8988T (cell line): Measurements from ENCODE around the gene STK32C.

ENCODE experiments used
- DNase-seq: peaks from one replicate; pipeline ENCODE4 v3.0.0; 2011

The STK32C gene

GRCh38 chr10:132242103-132242840, 65.5 kb downstream of the STK32C start:
- DNase-seq: no peak

GRCh38 chr10:132241496-132241895, 66.3 kb downstream of the STK32C start:
- DNase-seq: no peak

DNA sequence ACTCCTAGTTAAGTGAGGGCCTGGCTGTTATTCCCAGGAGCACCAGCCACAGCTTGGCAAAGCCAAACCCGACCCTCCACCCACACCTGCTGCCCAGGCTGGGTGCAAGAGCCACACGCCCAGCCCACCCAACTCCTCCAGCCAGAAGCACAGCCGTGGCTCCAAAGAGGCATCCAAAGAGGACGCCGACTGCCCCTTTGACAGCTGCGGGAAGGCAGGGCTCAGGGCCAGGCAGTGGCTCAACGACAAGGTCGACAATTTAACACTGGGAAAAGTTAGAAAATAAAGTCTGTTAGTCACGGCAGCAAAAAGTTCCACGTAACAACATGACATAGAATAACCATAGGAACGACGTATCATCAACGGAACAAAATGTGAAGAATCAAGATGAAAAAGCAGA, 66.7 kb downstream of the STK32C start:
- no peak for DNase-seq

GRCh38 chr10:132240581-132240980, 67.2 kb downstream of the STK32C start:
- DNase-seq: no peak

DNA sequence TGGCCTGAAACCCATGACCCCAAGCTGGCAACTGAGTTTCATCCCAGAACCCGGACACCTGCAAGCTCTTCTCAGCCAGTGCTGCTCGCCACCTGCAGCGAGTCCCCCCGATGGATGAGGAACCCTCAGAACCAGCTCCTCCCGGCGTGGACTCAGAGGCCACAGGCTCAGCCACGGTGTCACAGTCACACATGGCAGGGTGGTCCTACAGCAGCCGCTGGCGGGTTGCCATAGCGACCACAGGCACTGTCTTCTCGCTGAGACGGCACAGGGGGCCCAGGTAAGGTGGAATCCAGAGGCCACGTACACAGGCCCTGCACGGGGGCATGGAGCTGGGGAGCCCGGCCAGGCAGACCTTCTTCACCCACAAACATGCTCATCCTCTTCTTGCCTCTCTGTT, 67.6 kb downstream of the STK32C start:
- no peak for DNase-seq

DNA sequence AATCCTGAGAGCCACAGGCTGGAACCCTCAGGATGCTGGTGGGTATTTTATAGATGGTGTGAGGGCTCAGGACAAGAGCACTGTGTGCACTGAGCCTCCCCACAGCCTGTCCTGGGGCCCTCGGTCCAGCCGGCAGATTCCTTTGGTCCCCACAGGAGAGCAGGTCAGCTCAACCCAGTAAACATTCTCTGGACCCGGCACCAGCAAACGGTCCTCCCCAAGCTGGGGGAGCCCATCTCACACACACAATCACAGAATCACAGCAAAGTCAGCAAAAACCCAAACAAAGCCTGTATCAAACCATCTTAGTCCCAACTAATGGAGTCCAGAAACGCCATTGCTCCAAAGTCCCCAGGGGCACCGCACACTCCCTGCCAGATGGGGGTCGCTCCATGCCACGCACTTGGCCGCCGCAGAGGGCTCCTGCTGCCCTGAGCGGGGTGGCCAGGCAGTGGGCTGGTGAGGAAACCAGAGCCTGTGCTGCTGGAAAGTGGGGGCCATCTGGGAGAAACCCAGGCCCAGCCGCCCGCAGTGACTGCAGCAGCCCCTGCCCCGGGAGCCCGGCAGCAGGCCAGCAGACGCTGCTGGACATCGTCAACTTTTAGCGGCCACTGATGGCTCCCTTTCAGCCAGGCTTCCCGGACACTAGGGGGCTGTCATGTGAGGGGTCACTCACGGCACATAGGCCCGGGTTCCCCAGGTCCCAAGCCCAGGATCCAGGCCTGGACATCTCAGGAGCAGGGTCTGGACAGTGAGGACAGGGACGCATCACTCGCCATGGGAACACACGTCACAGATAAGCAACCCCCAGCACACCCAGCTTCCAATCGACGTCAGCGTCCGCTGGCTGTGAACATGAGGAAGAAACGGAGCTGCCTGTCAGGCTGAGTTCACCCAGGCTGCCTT, 68.4 kb downstream of the STK32C start:
- DNase-seq: no peak

DNA sequence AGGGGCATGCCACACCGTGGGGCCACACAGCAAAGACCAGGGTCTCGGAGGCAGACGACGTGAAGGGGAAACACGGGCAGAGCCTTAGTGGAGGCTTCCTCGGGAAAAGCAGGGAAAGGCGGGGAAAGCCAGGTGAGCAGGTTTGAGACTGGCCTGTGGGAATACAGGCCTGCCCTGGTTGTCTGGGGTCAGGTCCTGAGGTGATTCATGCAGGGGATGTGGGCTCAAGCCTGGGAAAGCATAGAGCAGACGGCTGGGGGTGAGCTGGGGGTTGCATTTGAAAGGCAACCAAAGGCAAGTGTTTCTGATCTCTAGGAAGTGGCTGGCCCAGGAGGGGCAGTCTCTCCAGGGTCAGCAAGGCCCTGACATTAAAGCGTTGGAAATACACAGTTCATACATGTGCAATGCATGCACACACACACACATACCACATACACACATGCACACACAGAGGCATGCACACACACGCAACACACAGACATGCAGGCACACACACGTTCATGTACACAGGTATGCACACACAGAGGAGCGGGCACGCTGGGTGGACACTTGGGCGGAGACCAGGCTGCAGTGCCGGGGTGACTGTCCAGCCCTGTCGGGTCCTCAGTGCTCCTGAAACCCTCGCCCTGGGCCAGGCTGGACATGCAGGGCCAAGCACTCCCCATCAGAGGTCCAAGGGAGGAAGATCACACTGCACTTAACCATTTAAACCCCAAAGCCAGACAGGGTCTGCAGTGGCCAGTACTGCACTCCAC, 69.2 kb downstream of the STK32C start:
- no peak for DNase-seq

GRCh38 chr10:132237871-132238270, 69.9 kb downstream of the STK32C start:
- DNase-seq: no peak

DNA sequence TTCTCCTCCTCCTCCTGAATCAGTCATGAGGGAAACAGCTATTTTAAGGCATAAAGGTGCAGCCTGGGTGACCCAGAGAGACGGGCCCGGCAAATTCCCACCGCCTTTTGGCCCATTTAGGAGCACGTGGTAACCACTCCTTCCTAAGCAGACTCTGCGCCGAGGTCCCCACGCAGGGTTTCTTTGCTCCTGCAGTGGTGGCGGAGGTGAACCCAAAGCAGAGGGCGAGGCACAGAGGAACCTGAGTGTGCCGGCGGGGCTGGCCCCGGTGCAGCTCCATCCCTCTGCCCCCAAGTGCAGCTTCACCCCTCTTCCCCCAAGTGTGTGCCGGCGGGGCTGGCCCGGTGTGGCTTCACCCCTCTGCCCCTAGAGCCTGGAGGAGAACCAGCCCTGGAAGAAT, 70.4 kb downstream of the STK32C start:
- DNase-seq: no peak

DNA sequence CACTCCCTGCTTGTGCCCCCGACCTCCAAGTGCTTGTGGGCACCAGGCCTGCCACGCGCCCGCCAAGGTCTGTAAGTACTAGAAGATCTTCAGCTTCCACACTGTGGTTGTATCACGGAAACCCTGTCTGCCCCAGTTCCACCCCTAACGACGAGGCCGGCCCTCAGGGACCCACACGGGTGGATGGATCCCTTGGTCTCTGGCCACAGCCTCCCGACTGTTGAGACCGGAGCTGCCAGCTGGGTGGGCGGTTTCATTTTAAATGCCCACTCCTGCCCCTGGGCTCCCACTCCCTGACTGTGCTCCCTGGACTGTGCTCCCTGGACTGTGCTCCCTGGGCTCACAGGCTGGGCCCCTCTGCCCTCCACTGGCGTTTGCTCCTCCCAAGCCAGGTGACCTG, 70.9 kb downstream of the STK32C start:
- no peak for DNase-seq

- DNase-seq: no peak
These were observed 71.6 kb downstream of the STK32C start for GRCh38 chr10:132236161-132236560.

DNA sequence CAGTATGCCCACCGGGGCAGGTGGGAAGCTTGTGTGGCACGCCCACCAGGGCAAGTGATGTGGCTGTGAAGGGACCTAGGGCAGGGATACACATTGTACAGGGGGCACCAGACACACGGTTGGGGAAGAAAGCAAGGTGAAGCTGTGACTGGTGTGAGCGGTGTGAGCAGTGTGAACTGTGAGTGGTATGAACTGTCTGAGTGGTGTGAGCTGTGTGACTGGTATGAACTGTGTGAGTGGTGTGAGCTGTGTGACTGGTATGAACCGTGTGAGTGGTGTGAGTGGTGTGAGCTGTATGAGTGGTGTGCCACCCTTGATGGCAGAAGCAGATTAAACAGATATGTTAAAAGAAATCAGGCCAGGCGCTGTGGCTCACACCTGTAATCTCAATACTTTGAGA, 72.9 kb downstream of the STK32C start:
- no peak for DNase-seq

- no peak for DNase-seq
These were observed 74.2 kb downstream of the STK32C start for GRCh38 chr10:132233501-132234085.

GRCh38 chr10:132232981-132233380, 74.8 kb downstream of the STK32C start:
- DNase-seq: no peak

DNA sequence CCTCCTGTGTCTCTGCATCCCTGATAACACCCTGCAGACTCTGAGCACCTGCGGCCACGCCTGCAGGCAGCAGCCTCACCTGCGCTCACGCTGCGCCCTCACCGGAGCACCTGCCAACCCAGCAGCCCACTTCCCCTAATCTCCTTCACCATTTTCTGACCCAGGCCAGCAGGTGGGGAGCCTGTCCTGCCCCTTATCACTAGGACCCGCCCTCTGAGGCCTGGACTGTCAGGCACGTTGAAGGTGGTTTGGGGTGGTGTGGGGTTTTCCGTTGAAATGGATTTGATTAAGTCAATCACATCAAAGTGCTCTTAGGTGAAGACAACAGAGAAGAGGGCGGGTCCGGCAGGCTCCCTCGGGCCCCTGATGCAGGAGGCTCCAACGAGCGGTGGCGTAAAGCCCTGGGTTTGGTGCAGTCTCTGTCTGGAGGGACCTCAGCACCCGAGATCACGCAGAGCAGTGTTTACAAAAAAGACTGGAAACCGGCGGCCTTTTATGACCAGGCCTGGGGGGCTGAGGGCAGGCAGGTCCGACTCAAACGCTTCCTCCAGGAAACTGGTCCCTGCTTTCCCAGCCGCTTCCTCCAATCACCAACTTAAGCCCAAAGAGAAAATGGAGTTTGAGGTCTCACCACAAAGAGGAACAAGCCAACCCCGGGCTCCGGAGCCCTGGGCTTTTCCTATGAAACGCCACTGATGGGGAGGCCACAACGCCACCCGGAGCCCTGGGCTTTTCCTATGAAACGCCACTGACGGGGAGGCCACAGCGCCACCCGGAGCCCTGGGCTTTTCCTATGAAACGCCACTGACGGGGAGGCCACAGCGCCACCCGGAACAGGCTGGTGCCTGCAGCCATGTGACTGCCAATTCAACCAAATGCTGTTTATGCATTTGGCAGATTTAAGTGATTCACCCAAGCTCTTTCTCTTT, 75.5 kb downstream of the STK32C start:
- DNase-seq: no peak

DNA sequence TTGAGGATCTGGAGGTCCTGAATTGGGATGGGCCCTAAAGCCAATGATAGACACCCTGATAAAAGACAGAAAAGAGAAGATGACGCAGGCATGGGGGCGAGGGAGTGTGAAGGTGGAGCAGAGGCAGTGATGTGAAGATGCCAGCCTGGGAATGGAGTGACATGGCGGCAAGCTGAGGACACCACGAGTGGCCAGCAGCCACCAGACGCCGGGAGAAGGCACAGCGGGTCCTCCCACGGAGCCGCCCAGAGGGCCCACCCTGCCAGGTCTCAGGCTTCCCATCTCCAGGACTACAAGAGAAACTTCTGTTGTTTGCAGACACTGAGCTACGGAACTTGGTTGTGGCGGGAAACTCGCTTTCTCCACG, 76.1 kb downstream of the STK32C start:
- DNase-seq: no peak

- DNase-seq: no peak
These were observed 77.1 kb downstream of the STK32C start for GRCh38 chr10:132230557-132231210.

- no peak for DNase-seq
These were observed 77.8 kb downstream of the STK32C start for GRCh38 chr10:132229834-132230556.

DNA sequence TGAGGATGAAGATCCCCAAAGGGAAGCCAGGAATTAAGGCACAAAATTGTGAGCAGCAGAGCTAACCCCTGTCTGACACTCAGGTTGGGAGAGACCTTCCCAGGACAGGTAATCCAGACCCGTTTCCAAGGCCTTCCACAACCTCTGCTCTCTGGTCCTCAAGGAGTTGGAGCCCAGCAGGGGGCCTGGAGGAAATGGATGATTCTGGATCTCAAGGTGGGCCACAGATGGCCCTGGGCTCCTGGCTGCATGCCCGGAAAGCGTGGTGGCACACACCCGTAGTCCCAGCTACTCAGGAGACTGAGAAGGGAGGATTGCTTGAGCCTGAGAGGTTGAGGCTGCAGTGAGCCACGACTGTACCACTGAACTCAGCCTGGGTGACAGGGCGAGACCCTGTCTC, 78.7 kb downstream of the STK32C start:
- no peak for DNase-seq

DNA sequence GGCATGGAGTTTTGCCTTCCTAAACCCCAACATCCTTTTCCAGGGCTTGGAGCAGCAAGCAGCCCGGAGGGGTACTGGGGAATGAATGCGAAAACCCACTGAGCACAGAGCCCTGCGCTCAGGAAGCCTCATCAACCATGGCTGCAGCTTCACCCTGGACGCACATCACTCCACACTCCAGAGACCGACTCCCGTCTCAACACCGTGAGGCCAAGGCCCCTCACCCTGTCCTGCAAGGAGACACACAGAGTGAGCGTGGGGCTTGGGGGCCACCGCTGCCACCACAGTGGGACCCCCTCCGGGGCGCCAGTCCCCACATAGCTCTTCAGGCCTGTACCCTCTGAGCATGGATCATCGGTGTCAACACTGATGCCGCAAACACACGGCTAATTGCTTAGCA, 79.1 kb downstream of the STK32C start:
- no peak for DNase-seq
